ENCODE measurements around the gene MCF2L. TPM values are rescaled to one million over a fixed set of nuclear protein-coding genes. Genes with fewer than 3 reads are reported as not detected.

The MCF2L gene
- total RNA-seq, 1 donor from 2014 or later, result 40.4 TPM

DNA sequence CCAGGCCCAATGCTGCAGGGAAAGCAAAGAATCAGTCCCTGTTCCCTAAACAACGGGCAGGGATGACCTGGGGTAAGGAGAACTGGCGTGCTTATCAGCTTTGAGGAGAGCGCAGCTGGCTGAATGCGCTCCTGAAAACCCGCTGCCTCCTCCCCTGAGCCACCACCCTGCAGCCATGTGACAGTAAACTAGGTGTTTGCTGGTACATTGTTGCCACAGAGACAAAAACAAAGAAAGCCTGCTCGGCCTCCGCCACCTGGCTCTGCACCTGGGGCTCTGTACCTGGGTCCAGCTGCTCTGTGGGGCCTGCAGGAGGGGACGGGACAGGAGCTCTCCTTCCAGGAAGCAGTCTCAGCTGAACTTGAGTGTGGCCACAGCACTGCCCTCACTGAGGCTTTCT lies 21.8 kb downstream of the MCF2L start:
- H3K9me3 ChIP-seq (ENCODE audit: low read depth), result no peaks in the 10 kb centered on the region
- H3F3A ChIP-seq (ENCODE audit: low read depth), result no peaks in the 10 kb centered on the region
- Mint-ChIP-seq H3K4me1 (peaks cover 16% of the 10 kb centered on the region), H3K27me3 (ENCODE audit: insufficient read depth, low read depth) (peaks cover 9% of the 10 kb centered on the region), H3K4me3 (no peak overlapping the region), H3K9me3 (peaks cover 12% of the 10 kb centered on the region), H3K36me3 (peaks cover 7% of the 10 kb centered on the region), H3K27ac (no peak overlapping the region)
- no peaks in the 10 kb centered on the region for H3K36me3 ChIP-seq
- H3K4me3 ChIP-seq, result no peak overlapping the region
- peaks cover 4% of the 10 kb centered on the region for H3K4me1 ChIP-seq
- H3K27me3 ChIP-seq, result no peaks in the 10 kb centered on the region
- peak; percentile 41 for DNase-seq (ENCODE audit: low spot score)
- no peaks in the 10 kb centered on the region for H3K79me2 ChIP-seq (ENCODE audit: low read depth)
- no peak overlapping the region for H3K27ac ChIP-seq
- peaks cover 59% of the 10 kb centered on the region for H4K20me1 ChIP-seq (ENCODE audit: low read depth)
- H2AFZ ChIP-seq (replicated peaks), result no peak overlapping the region
- H3K4me2 ChIP-seq, result no peak overlapping the region
- no peak overlapping the region for H3K9ac ChIP-seq
- TF ChIP-seq EZH2phosphoT487 (IDR thresholded peaks at IDR 0.05), result no peak
- TF ChIP-seq, protein P1, sequence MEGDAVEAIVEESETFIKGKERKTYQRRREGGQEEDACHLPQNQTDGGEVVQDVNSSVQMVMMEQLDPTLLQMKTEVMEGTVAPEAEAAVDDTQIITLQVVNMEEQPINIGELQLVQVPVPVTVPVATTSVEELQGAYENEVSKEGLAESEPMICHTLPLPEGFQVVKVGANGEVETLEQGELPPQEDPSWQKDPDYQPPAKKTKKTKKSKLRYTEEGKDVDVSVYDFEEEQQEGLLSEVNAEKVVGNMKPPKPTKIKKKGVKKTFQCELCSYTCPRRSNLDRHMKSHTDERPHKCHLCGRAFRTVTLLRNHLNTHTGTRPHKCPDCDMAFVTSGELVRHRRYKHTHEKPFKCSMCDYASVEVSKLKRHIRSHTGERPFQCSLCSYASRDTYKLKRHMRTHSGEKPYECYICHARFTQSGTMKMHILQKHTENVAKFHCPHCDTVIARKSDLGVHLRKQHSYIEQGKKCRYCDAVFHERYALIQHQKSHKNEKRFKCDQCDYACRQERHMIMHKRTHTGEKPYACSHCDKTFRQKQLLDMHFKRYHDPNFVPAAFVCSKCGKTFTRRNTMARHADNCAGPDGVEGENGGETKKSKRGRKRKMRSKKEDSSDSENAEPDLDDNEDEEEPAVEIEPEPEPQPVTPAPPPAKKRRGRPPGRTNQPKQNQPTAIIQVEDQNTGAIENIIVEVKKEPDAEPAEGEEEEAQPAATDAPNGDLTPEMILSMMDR (IDR thresholded peaks at IDR 0.05), result no peak
- TF ChIP-seq EZH2 (IDR thresholded peaks at IDR 0.05), result no peak

DNA sequence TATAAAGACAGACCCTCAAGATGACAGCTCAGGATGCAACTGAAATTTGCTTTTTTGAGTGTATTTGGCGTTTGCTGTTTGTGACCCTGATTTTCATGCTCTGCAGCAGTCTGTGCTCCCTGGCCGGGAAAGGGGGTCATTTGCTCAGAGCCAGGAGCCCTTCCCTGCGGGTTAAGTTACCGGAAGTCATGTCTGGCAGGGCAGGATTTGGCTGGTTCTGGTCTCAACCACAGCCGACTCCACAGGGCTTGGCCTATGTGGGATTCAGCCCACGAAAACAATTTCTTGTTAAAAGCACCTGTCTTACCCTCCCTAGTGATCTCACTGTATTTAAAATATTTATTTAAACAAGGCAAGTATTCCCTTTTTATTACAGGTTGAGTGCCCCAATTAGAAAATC lies 22.6 kb downstream of the MCF2L start:
- H3K4me1 Mint-ChIP-seq, result peaks cover 21% of the 10 kb centered on the region
- H3K36me3 Mint-ChIP-seq, result peaks cover 7% of the 10 kb centered on the region
- Histone ChIP-seq H3K9ac (no peak overlapping the region), H3K27me3 (no peaks in the 10 kb centered on the region), H3K79me2 (ENCODE audit: low read depth) (no peaks in the 10 kb centered on the region), H3K9me3 (ENCODE audit: low read depth) (no peaks in the 10 kb centered on the region), H3K4me1 (peaks cover 4% of the 10 kb centered on the region), H3K4me2 (no peak overlapping the region), H3K4me3 (no peak overlapping the region), H3K27ac (no peak overlapping the region), H4K20me1 (ENCODE audit: low read depth) (peaks cover 65% of the 10 kb centered on the region), H2AFZ (replicated peaks) (no peak overlapping the region), H3K36me3 (no peaks in the 10 kb centered on the region), H3F3A (ENCODE audit: low read depth) (no peaks in the 10 kb centered on the region)
- TF ChIP-seq, protein P1 (IDR thresholded peaks at IDR 0.05), result no peak
- no peak for TF ChIP-seq EZH2phosphoT487 (IDR thresholded peaks at IDR 0.05)
- peaks cover 12% of the 10 kb centered on the region for H3K9me3 Mint-ChIP-seq
- no peak overlapping the region for H3K4me3 Mint-ChIP-seq
- no peak for DNase-seq (ENCODE audit: low spot score)
- no peak overlapping the region for H3K27ac Mint-ChIP-seq
- H3K27me3 Mint-ChIP-seq (ENCODE audit: insufficient read depth, low read depth), result peaks cover 10% of the 10 kb centered on the region

DNA sequence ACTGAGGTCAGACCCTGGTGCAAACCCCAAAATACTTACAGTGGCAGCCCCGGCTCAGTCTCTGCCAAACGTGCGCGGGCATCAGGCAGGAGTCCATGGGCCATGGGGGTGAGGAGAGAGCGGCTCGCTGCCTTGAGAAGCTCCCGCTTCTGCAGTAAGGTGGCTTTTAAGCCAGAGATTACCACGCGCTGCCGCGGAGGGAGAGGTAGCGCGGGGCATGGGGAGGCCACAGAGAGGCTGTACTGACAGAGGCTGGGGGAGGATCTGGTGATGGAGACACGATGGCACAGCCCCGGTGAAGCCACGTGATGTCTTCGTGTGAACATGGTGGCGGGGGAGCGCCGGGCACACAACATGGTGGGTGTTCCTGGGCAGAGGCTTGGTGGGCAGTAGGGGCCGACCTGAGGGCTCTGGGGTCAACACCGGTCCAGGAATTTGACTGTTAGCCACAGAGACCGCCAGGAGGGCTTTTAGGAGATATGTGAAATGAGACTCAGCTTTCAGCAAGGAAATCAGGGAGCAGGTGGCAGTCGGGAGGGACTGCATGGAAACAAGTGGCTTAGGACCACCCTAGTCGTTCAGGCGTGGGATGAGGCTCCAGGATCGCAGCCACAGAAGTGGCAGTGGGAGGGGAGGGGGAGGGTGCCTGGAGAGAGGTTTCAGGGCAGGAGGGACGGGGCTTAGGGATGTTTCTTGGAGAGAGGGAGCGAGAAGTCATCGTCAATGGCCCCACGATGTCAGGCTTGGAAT lies 24.1 kb downstream of the MCF2L start:
- H3K9ac ChIP-seq, result no peak overlapping the region
- no peak overlapping the region for H3K27ac Mint-ChIP-seq
- no peaks in the 10 kb centered on the region for H3K36me3 ChIP-seq
- H3F3A ChIP-seq (ENCODE audit: low read depth), result no peaks in the 10 kb centered on the region
- no peaks in the 10 kb centered on the region for H3K9me3 ChIP-seq (ENCODE audit: low read depth)
- TF ChIP-seq EZH2phosphoT487 (IDR thresholded peaks at IDR 0.05) (no peak), EZH2 (IDR thresholded peaks at IDR 0.05) (no peak)
- TF ChIP-seq, protein P1 (IDR thresholded peaks at IDR 0.05), result no peak
- DNase-seq (ENCODE audit: low spot score), result no peak
- H3K27me3 Mint-ChIP-seq (ENCODE audit: insufficient read depth, low read depth), result peaks cover 12% of the 10 kb centered on the region
- H3K4me3 ChIP-seq, result no peak overlapping the region
- peaks cover 72% of the 10 kb centered on the region for H4K20me1 ChIP-seq (ENCODE audit: low read depth)
- H3K36me3 Mint-ChIP-seq, result peaks cover 7% of the 10 kb centered on the region
- no peak overlapping the region for H3K4me2 ChIP-seq
- H3K79me2 ChIP-seq (ENCODE audit: low read depth), result no peaks in the 10 kb centered on the region
- peaks cover 8% of the 10 kb centered on the region for H3K9me3 Mint-ChIP-seq
- no peak overlapping the region for H3K4me3 Mint-ChIP-seq
- peaks cover 4% of the 10 kb centered on the region for H3K4me1 ChIP-seq
- no peak overlapping the region for H3K27ac ChIP-seq
- peaks cover 24% of the 10 kb centered on the region for H3K4me1 Mint-ChIP-seq
- H2AFZ ChIP-seq (replicated peaks), result no peak overlapping the region
- H3K27me3 ChIP-seq, result no peaks in the 10 kb centered on the region
